Adipocyte (in vitro differentiated cells): Measurements from ENCODE around the gene ARSG.

Source experiments
- DNase-seq: peaks from one replicate; pipeline ENCODE4 v3.0.0-alpha.2; 2015; ENCODE audit warnings: low read depth
- H3K27me3 ChIP-seq: replicated peaks from 2 replicates; pipeline ENCODE4 v1.7.0; 2013; ENCODE audit warnings: mild to moderate bottlenecking, low read length, moderate library complexity; ENCODE audit not compliant: control insufficient read depth, insufficient read depth
- H3K36me3 ChIP-seq: 2 replicates; pipeline ENCODE4 v1.7.0; 2013; ENCODE audit warnings: low read length, mild to moderate bottlenecking, moderate library complexity; ENCODE audit not compliant: control insufficient read depth, insufficient read depth, severe bottlenecking
- H3K4me1 ChIP-seq: 2 replicates; pipeline ENCODE4 v1.7.0; 2013; ENCODE audit warnings: mild to moderate bottlenecking, low read length, moderate library complexity; ENCODE audit not compliant: control insufficient read depth, insufficient read depth
- H3K4me3 ChIP-seq: 2 replicates; pipeline ENCODE4 v1.7.0; 2013; ENCODE audit warnings: mild to moderate bottlenecking, low read length, moderate library complexity
- H3K9ac ChIP-seq: 2 replicates; pipeline ENCODE4 v1.7.0; 2013; ENCODE audit warnings: mild to moderate bottlenecking, low read length, moderate library complexity
- H3K9me3 ChIP-seq: 2 replicates; pipeline ENCODE4 v1.7.0; 2013; ENCODE audit warnings: mild to moderate bottlenecking, low read length, moderate library complexity; ENCODE audit not compliant: control insufficient read depth

The ARSG gene

GRCh38 chr17:68379692-68380677, 88.7 kb downstream of the ARSG start:
- no peaks in the 10 kb centered on the region for H3K9me3 ChIP-seq
- H3K9ac ChIP-seq = peak overlapping the region; percentile 88
- no peak for DNase-seq
- no peak overlapping the region for H3K4me3 ChIP-seq
- no peaks in the 10 kb centered on the region for H3K36me3 ChIP-seq
- no peaks in the 10 kb centered on the region for H3K27me3 ChIP-seq
- H3K4me1 ChIP-seq = peaks cover 69% of the 10 kb centered on the region

GRCh38 chr17:68381076-68381900, 90.0 kb downstream of the ARSG start:
- Histone ChIP-seq H3K9me3 (no peaks in the 10 kb centered on the region), H3K4me3 (no peak overlapping the region), H3K9ac (peak overlapping the region; percentile 50), H3K27me3 (no peaks in the 10 kb centered on the region), H3K36me3 (no peaks in the 10 kb centered on the region), H3K4me1 (peaks cover 71% of the 10 kb centered on the region)
- DNase-seq = peak; percentile 93

DNA sequence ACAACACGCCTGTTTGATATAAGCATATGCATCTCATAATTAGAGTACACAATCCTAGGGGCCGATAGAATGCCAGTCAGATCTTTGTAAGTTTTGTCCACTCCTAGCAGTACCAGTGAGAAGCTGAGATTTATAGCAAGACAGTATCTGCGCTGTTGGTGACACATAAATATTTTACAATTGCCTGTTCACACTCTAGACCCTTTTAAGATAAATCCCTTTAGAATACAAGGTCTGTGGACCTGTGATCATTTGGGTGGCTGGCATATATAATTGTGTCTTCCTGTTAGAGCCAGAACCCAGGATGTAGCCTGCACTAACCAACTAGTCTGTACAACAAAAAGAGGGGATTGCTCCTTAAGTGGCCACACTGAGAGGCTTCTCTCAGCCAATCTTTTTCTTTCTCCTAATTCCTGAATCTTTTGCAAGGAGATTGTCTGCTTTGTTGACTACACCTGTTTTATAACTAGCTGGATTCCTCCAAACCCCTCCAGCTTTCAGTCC, 91.3 kb downstream of the ARSG start:
- Histone ChIP-seq H3K27me3 (no peaks in the 10 kb centered on the region), H3K9ac (no peak overlapping the region), H3K4me3 (no peak overlapping the region), H3K9me3 (no peaks in the 10 kb centered on the region), H3K36me3 (no peaks in the 10 kb centered on the region), H3K4me1 (peaks cover 66% of the 10 kb centered on the region)
- DNase-seq = peak; percentile 11

DNA sequence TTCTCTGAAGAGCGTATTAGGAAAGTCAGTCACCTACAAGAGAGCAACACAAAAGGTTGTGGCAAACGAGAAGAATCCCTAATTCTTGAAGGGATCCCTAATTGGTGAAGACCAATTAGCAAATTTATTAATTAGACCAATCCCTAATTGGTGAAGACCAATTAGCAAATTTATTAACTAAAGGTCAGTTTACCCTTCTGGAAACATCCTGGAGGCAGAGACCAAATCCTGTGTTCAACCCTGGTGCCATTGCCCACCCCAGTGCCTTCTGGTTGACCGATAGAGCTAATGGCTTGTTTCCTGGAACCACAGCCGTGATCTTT, 91.8 kb downstream of the ARSG start:
- no peak for DNase-seq
- no peaks in the 10 kb centered on the region for H3K36me3 ChIP-seq
- no peak overlapping the region for H3K9ac ChIP-seq
- no peak overlapping the region for H3K4me3 ChIP-seq
- peaks cover 63% of the 10 kb centered on the region for H3K4me1 ChIP-seq
- no peaks in the 10 kb centered on the region for H3K9me3 ChIP-seq
- H3K27me3 ChIP-seq = no peaks in the 10 kb centered on the region

- DNase-seq = peak; percentile 78
- H3K9me3 ChIP-seq = no peaks in the 10 kb centered on the region
- peak overlapping the region; percentile 7 for H3K9ac ChIP-seq
- no peaks in the 10 kb centered on the region for H3K27me3 ChIP-seq
- H3K36me3 ChIP-seq = no peaks in the 10 kb centered on the region
- H3K4me3 ChIP-seq = peak overlapping the region; percentile 38
- H3K4me1 ChIP-seq = peaks cover 59% of the 10 kb centered on the region
These were observed 92.4 kb downstream of the ARSG start for GRCh38 chr17:68383443-68384321.

DNA sequence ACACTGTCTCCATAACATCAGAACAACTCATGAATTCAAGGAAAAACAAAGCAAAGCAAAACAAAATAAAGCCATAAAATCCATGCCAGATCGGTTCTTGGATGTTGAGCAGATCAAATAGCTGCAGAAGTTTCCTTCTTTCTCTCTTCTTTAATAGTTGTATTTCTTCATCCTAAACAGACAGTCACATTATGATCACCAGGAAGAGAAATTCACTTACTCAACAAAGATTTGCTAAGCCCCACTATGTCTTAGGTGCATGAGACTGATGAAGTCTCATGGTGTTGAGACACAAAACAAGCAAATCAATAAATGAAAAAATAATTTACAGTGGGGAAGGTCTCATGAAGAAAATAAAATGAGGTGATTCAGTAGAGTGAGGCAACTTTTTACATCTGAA, 93.2 kb downstream of the ARSG start:
- Histone ChIP-seq H3K27me3 (no peaks in the 10 kb centered on the region), H3K4me3 (peak overlapping the region; percentile 38), H3K9me3 (no peaks in the 10 kb centered on the region), H3K4me1 (peaks cover 51% of the 10 kb centered on the region), H3K36me3 (no peaks in the 10 kb centered on the region), H3K9ac (peak overlapping the region; percentile 7)
- DNase-seq = peak; percentile 29

GRCh38 chr17:68384941-68385340, 93.6 kb downstream of the ARSG start:
- no peak overlapping the region for H3K4me3 ChIP-seq
- H3K36me3 ChIP-seq = no peaks in the 10 kb centered on the region
- H3K4me1 ChIP-seq = peaks cover 47% of the 10 kb centered on the region
- H3K27me3 ChIP-seq = no peaks in the 10 kb centered on the region
- DNase-seq = no peak
- no peaks in the 10 kb centered on the region for H3K9me3 ChIP-seq
- H3K9ac ChIP-seq = no peak overlapping the region

DNA sequence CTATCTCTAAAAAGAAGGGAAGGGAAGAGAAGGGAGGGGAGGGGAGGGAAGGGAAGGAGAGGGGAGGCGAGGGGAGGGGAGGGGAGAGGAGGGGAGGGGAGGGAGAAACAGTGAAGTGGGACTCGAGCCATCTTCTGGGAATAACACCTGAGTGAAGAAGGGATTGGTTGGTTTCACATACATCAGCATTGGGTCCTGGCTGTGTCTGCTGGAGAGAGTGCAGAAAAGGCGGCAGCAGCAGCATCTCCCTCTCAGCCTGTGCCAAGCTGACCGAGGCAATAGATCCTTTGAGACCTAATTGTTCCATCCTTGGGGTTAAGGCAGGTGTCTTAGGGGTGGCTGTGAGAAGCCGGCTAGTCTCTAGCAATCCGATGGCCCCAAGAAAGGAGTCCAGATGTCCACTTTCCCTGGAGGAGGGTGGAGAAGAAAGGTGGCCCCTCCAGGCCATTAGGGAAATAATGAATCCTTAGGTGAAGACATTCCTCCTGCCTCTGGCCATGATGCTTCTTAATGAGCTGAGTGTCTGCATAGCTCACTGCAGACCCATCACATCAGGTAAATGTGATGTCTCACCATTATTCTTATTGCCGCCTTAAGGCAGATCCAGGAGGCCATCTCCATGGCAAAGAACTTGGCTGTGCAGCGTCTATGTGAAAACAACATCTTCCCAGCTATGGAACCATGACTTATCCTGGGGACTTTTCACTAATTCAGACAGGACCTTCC, 94.4 kb downstream of the ARSG start:
- no peak overlapping the region for H3K9ac ChIP-seq
- H3K4me1 ChIP-seq = peaks cover 44% of the 10 kb centered on the region
- no peaks in the 10 kb centered on the region for H3K36me3 ChIP-seq
- no peaks in the 10 kb centered on the region for H3K27me3 ChIP-seq
- DNase-seq = no peak
- H3K9me3 ChIP-seq = no peaks in the 10 kb centered on the region
- no peak overlapping the region for H3K4me3 ChIP-seq

- Histone ChIP-seq H3K36me3 (no peaks in the 10 kb centered on the region), H3K9ac (no peak overlapping the region), H3K9me3 (no peaks in the 10 kb centered on the region), H3K4me1 (peaks cover 40% of the 10 kb centered on the region), H3K27me3 (no peaks in the 10 kb centered on the region), H3K4me3 (no peak overlapping the region)
- no peak for DNase-seq
These were observed 96.3 kb downstream of the ARSG start for GRCh38 chr17:68387435-68388218.

DNA sequence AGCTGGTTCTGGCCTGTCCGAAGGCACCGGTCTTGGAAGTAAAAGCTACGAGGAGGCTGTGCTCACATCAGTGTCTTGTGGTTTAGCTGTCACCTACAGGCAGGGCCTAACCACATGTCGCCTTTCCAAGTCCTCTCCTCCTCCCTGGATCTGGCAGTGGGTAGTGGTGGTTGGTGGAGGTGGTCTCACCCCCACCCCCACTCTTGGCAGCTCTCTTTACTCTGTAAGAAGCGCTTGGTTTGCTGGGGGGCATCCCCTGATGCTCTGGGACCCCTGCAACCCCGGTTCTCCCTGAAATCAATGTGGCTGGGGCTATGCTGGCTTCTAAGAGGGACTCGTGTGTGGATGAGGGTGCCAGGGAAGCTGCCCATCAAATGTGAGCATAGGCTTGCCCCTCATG, 97.7 kb downstream of the ARSG start:
- H3K9me3 ChIP-seq = no peaks in the 10 kb centered on the region
- peaks cover 27% of the 10 kb centered on the region for H3K4me1 ChIP-seq
- H3K9ac ChIP-seq = no peak overlapping the region
- no peak for DNase-seq
- H3K27me3 ChIP-seq = no peaks in the 10 kb centered on the region
- H3K4me3 ChIP-seq = no peak overlapping the region
- H3K36me3 ChIP-seq = no peaks in the 10 kb centered on the region
